HepG2 (cell line): ENCODE measurements around the gene MYEOV. TPM values are rescaled to one million over a fixed set of nuclear protein-coding genes. Genes with fewer than 3 reads are reported as not detected.

ENCODE experiments used
- ATAC-seq: fragments of 200-7000 bp; cut with Tn5 transposase; 3 replicates; pipeline ENCODE4 v1.9.1; 2020; ENCODE audit warnings: mild to moderate bottlenecking, moderate library complexity
- BruUV-seq: library from RNA; stranded (reverse); fragments of 400-500 nt; replicated peaks from 2 replicates; lab custom pipeline; 2021; lab: Mats Ljungman, UMichigan
- CTCF ChIA-PET: fragments of 300-600 bp; formaldehyde crosslinking; extraction: SDS; loops from one replicate; lab custom pipeline; 2021; ENCODE audit warnings: low total read pairs, inconsistent platforms, low intra/inter-chr PET ratio; lab: Yijun Ruan, JAX
- POLR2A ChIA-PET: fragments of 350-600 bp; sonication (Branson Sonifier 250); formaldehyde crosslinking; loops from one replicate; lab custom pipeline; 2020; ENCODE audit warnings: antibody characterized with exemption, inconsistent platforms; lab: Yijun Ruan, JAX
- DNase-seq: peaks from one replicate; pipeline ENCODE4 v3.0.0-alpha.2; 2015; ENCODE audit warnings: low spot score
- FAIRE-seq: peaks from 3 replicates; lab custom pipeline; 2011; peaks lifted over from hg19 to GRCh38; lab: Jason Lieb, UNC
- H2AFZ ChIP-seq: one replicate; pipeline ENCODE4 v1.6.1; 2011; ENCODE audit warnings: low read length, inconsistent platforms
- H3K27ac ChIP-seq: fragments of 300-600 bp; 3 replicates; pipeline ENCODE4 v1.8.0; 2011; ENCODE audit warnings: mixed run types, mild to moderate bottlenecking, mixed read lengths, low read length, inconsistent platforms; ENCODE audit not compliant: insufficient read depth; ENCODE audit errors: extremely low read length
- H3K27me3 ChIP-seq, 2 experiments: fragments of 200-600 bp in 1 of 2; 2 replicates in 1 of 2; 3 replicates in 1 of 2; pipeline versions ENCODE4 v1.6.0 to v1.8.0; 2011; ENCODE audit warnings: low read length in 2 of 2, mild to moderate bottlenecking in 2 of 2, moderate library complexity in 2 of 2, inconsistent platforms in 1 of 2; ENCODE audit not compliant: insufficient read depth in 2 of 2, control insufficient read depth in 1 of 2
- H3K36me3 ChIP-seq, 2 experiments: fragments of 200-600 bp in 1 of 2; replicated peaks in 1 of 2; 2 replicates in 1 of 2; 3 replicates in 1 of 2; pipeline versions ENCODE4 v1.5.1 to v1.8.0; 2011; ENCODE audit warnings: low read length in 2 of 2, inconsistent platforms in 1 of 2; ENCODE audit not compliant: insufficient read depth in 2 of 2, control insufficient read depth in 1 of 2
- H3K4me1 ChIP-seq: 2 replicates; pipeline ENCODE4 v1.5.1; 2012; ENCODE audit warnings: low read length, inconsistent platforms; ENCODE audit not compliant: insufficient read depth
- H3K4me2 ChIP-seq: 2 replicates; pipeline ENCODE4 v1.6.0; 2011; ENCODE audit warnings: low read depth, low read length, inconsistent platforms
- H3K4me3 ChIP-seq, 3 experiments: fragments of 200-600 bp in 1 of 3; sonication (generic), shearing (Covaris generic) in 1 of 3; replicated peaks in 1 of 3; 2 replicates each; pipeline ENCODE4 v1.5.1; 2011 to 2016; ENCODE audit warnings: low read length in 3 of 3, inconsistent platforms in 2 of 3, low read depth in 2 of 3, mild to moderate bottlenecking in 2 of 3, control low read depth in 1 of 3, mixed read lengths in 1 of 3; ENCODE audit not compliant: insufficient read depth in 1 of 3
- H3K79me2 ChIP-seq: one replicate; pipeline ENCODE4 v1.6.1; 2011; ENCODE audit warnings: low read length, inconsistent platforms; ENCODE audit not compliant: insufficient read depth
- H3K9ac ChIP-seq: 2 replicates; pipeline ENCODE4 v1.6.0; 2011; ENCODE audit warnings: mild to moderate bottlenecking, low read depth, low read length, inconsistent platforms; ENCODE audit not compliant: insufficient read depth
- H3K9me3 ChIP-seq: 2 replicates; pipeline ENCODE4 v1.5.1; 2012; ENCODE audit warnings: mild to moderate bottlenecking, low read length
- H4K20me1 ChIP-seq: 2 replicates; pipeline ENCODE4 v1.6.0; 2011; ENCODE audit warnings: inconsistent platforms, mild to moderate bottlenecking, low read length, moderate library complexity; ENCODE audit not compliant: insufficient read depth
- BRCA1 ChIP-seq: sonication (generic); formaldehyde crosslinking; IDR thresholded peaks from 2 replicates; pipeline ENCODE4 v1.4.0; 2020; ENCODE audit warnings: missing genetic modification reagents
- CREM ChIP-seq, 2 experiments: sonication (generic) in 1 of 2; formaldehyde crosslinking in 1 of 2; IDR thresholded peaks; 2 replicates each; pipeline versions ENCODE4 v1.4.0 to v1.6.1; 2016 to 2020; ENCODE audit warnings: antibody characterized with exemption in 1 of 2, mild to moderate bottlenecking in 1 of 2, missing genetic modification reagents in 1 of 2
- FLYWCH1 ChIP-seq: sonication (generic); formaldehyde crosslinking; IDR thresholded peaks from 2 replicates; pipeline ENCODE4 v1.8.1; 2023; ENCODE audit warnings: mild to moderate bottlenecking, missing genetic modification reagents
- GATA4 ChIP-seq: sonication (generic); IDR thresholded peaks from 2 replicates; pipeline ENCODE4 v1.6.1; 2016; ENCODE audit warnings: antibody characterized with exemption, low read depth, borderline replicate concordance
- HDAC6 ChIP-seq: fragments of 200-600 bp; sonication (generic); IDR thresholded peaks from 2 replicates; pipeline ENCODE4 v1.7.0; 2017; ENCODE audit warnings: mild to moderate bottlenecking, antibody characterized with exemption, low read length, low read depth
- KDM5B ChIP-seq: sonication (generic); formaldehyde crosslinking; IDR thresholded peaks from 2 replicates; pipeline ENCODE4 v1.4.0; 2020; ENCODE audit warnings: missing genetic modification reagents, mild to moderate bottlenecking, borderline replicate concordance
- KLF13 ChIP-seq: sonication (generic); formaldehyde crosslinking; IDR thresholded peaks from 2 replicates; pipeline ENCODE4 v1.4.0; 2020; ENCODE audit warnings: mild to moderate bottlenecking, missing genetic modification reagents
- NFIB ChIP-seq: sonication (generic); formaldehyde crosslinking; IDR thresholded peaks from 2 replicates; pipeline ENCODE4 v1.9.0; 2021; ENCODE audit warnings: missing genetic modification reagents, mild to moderate bottlenecking, borderline replicate concordance
- RAD21 ChIP-seq: fragments of 450-650 bp; formaldehyde crosslinking; IDR thresholded peaks from 2 replicates; pipeline ENCODE4 v1.5.0; 2020; ENCODE audit warnings: mild to moderate bottlenecking
- REST ChIP-seq, 2 experiments: IDR thresholded peaks; 2 replicates each; pipeline ENCODE4 v1.6.1; 2011 to 2012; ENCODE audit warnings: low read length in 2 of 2, borderline replicate concordance in 1 of 2, low read depth in 1 of 2, mild to moderate bottlenecking in 1 of 2, moderate library complexity in 1 of 2
- SMAD9 ChIP-seq: sonication (generic); formaldehyde crosslinking; IDR thresholded peaks from 2 replicates; pipeline ENCODE4 v1.5.1; 2020; ENCODE audit warnings: mild to moderate bottlenecking, missing genetic modification reagents
- ZMAT5 ChIP-seq: sonication (generic); formaldehyde crosslinking; IDR thresholded peaks from 2 replicates; pipeline ENCODE4 v1.5.0; 2020; ENCODE audit warnings: mild to moderate bottlenecking, low read depth, missing genetic modification reagents, borderline replicate concordance
- ZNF12 ChIP-seq: sonication (generic); formaldehyde crosslinking; IDR thresholded peaks from 2 replicates; pipeline ENCODE4 v1.5.0; 2020; ENCODE audit warnings: missing genetic modification reagents
- ZNF180 ChIP-seq: sonication (generic); formaldehyde crosslinking; IDR thresholded peaks from 2 replicates; pipeline ENCODE4 v1.4.0; 2020; ENCODE audit warnings: low read depth, missing genetic modification reagents, borderline replicate concordance
- ZNF263 ChIP-seq: sonication (generic); formaldehyde crosslinking; IDR thresholded peaks from 2 replicates; pipeline ENCODE4 v1.4.0; 2020; ENCODE audit warnings: missing genetic modification reagents
- ZNF3 ChIP-seq: IDR thresholded peaks from 2 replicates; pipeline ENCODE4 v1.7.0; 2017; ENCODE audit warnings: inconsistent platforms
- ZNF326 ChIP-seq: sonication (generic); formaldehyde crosslinking; IDR thresholded peaks from 2 replicates; pipeline ENCODE4 v1.4.0; 2020; ENCODE audit warnings: missing genetic modification reagents, borderline replicate concordance
- ZNF543 ChIP-seq: sonication (generic); formaldehyde crosslinking; IDR thresholded peaks from 2 replicates; pipeline ENCODE4 v1.4.0; 2020; ENCODE audit warnings: mild to moderate bottlenecking, missing genetic modification reagents
- ZNF781 ChIP-seq: sonication (generic); formaldehyde crosslinking; IDR thresholded peaks from 2 replicates; pipeline ENCODE4 v1.5.1; 2020; ENCODE audit warnings: borderline replicate concordance, mild to moderate bottlenecking, missing genetic modification reagents; ENCODE audit errors: not compliant biosample characterization
- ZSCAN31 ChIP-seq: sonication (generic); formaldehyde crosslinking; IDR thresholded peaks from 2 replicates; pipeline ENCODE4 v1.5.0; 2020; ENCODE audit warnings: low read depth, mild to moderate bottlenecking, missing genetic modification reagents
- in situ Hi-C: cut with HindIII; loops from 2 replicates; pipeline ENCODE4 v1.10.0; 2017; ENCODE audit warnings: low pct_unique_long_range_greater_than_20kb; ENCODE audit not compliant: extremely low pct_ligation_motif_present
- intact Hi-C: fragments of 100-400 bp; cut with micrococcal nuclease; formaldehyde crosslinking; loops from one replicate; pipeline ENCODE4 v1.10.0; 2022; ENCODE audit not compliant: unreplicated experiment
- polyA plus RNA-seq, 8 experiments: library from polyadenylated mRNA; depleted of rRNA in 3 of 8; stranded (reverse) in 7 of 8; unstranded in 1 of 8; fragments of >200 nt; fragmentation: Illumina TruSeq in 4 of 8; extraction: Trizol in 4 of 8; gene quantifications; 2 replicates each; pipeline versions ENCODE4 v1.2.1 to v1.2.3, GENCODE V29; 2011 to 2016; ENCODE audit warnings: low read depth in 4 of 8, missing spikeins in 1 of 8, mixed read lengths in 1 of 8; ENCODE audit not compliant: insufficient read depth in 1 of 8
- total RNA-seq, 5 experiments: library from RNA; depleted of rRNA; stranded (reverse); fragments of >200 nt; fragmentation: Illumina TruSeq; extraction: Trizol; gene quantifications; 2 replicates each; pipeline ENCODE4 v1.2.3, GENCODE V29; 2016; ENCODE audit warnings: low read depth in 1 of 5

Gene MYEOV
- total and polyA plus RNA-seq, 2 of the 13 experiments (the other 11 are each of a cell fraction or from before 2014, with no cell fraction given): 0.33 to 1.8 TPM

- ChIA-PET POLR2A (no interaction called here), CTCF (no interaction called here)
- ATAC-seq (no peak), DNase-seq (no peak), FAIRE-seq (no peak)
- Histone ChIP-seq H4K20me1 (no peaks in the 10 kb centered on the region), H3K4me2 (no peak overlapping the region), H3K4me1 (peaks cover 10% of the 10 kb centered on the region), H2AFZ (no peak overlapping the region), H3K36me3 (no peaks in the 10 kb centered on the region), H3K27me3 (peaks cover 0 to 24% of the 10 kb centered on the region in 2 experiments; a peak in 4 of 5 replicates), H3K4me3 (no peak overlapping the region), H3K27ac (no peak overlapping the region), H3K9me3 (no peaks in the 10 kb centered on the region), H3K9ac (no peak overlapping the region), H3K79me2 (no peaks in the 10 kb centered on the region)
- in situ Hi-C loops (no loop called here), intact Hi-C loops (no loop called here)
- BruUV-seq: no TSS peak
- no peak for TF ChIP-seq ZNF543 (CRISPR knock-in tag)
- TF ChIP-seq ZNF180 (CRISPR knock-in tag): no peak
- no peak for TF ChIP-seq REST (IDR thresholded peaks at IDR 0.05; ENCODE audit: borderline replicate concordance in 1 of 2, low read depth in 1 of 2, low read length in 2 of 2)
- TF ChIP-seq BRCA1 (CRISPR knock-in tag): no peak
- TF ChIP-seq KDM5B (CRISPR knock-in tag): no peak
- TF ChIP-seq ZMAT5: no peak
- TF ChIP-seq ZSCAN31 (CRISPR knock-in tag): no peak
- no peak for TF ChIP-seq HDAC6
- no peak for TF ChIP-seq CREM (IDR thresholded peaks at IDR 0.05)
- no peak for TF ChIP-seq CREM (CRISPR knock-in tag; IDR thresholded peaks at IDR 0.05)
- no peak for TF ChIP-seq SMAD9
- no peak for TF ChIP-seq NFIB (CRISPR knock-in tag)
- TF ChIP-seq ZNF326 (CRISPR knock-in tag): no peak
- TF ChIP-seq ZNF3 (CRISPR knock-in tag): no peak
- no peak for TF ChIP-seq ZNF781
- no peak for TF ChIP-seq KLF13
- no peak for TF ChIP-seq FLYWCH1 (CRISPR knock-in tag)
- TF ChIP-seq ZNF12 (CRISPR knock-in tag): no peak
- no peak for TF ChIP-seq ZNF263
- TF ChIP-seq GATA4: no peak
- TF ChIP-seq RAD21 (CRISPR knock-in tag): no peak
Measured at GRCh38 chr11:69260622-69261021, 33.3 kb upstream of the MYEOV start.
